Neural progenitor cell (in vitro differentiated cells): Measurements from ENCODE around the gene DHRS2. TPM values are rescaled to one million over a fixed set of nuclear protein-coding genes. Genes with fewer than 3 reads are reported as not detected.

Experiments
- DNase-seq: peaks from one replicate; pipeline ENCODE4 v3.0.0-alpha.2; 2016; ENCODE audit warnings: low spot score
- H2AFZ ChIP-seq: fragments of 200-600 bp; sonication (generic); replicated peaks from 2 replicates; pipeline ENCODE4 v1.6.1; 2016; ENCODE audit warnings: antibody characterized with exemption
- H3F3A ChIP-seq: fragments of 200-600 bp; sonication (generic); 2 replicates; pipeline ENCODE4 v1.6.1; 2016; ENCODE audit warnings: antibody characterized with exemption, low read depth
- H3K27ac ChIP-seq: fragments of 200-600 bp; sonication (generic); 2 replicates; pipeline ENCODE4 v1.5.1; 2016; ENCODE audit warnings: mild to moderate bottlenecking
- H3K27me3 ChIP-seq: fragments of 200-600 bp; sonication (generic); 2 replicates; pipeline ENCODE4 v1.6.1; 2016; ENCODE audit warnings: mild to moderate bottlenecking, moderate library complexity
- H3K36me3 ChIP-seq: fragments of 200-600 bp; sonication (generic); 2 replicates; pipeline ENCODE4 v1.5.1; 2016
- H3K4me1 ChIP-seq: fragments of 200-600 bp; sonication (generic); 2 replicates; pipeline ENCODE4 v1.6.1; 2016; ENCODE audit warnings: mixed run types
- H3K4me2 ChIP-seq: fragments of 200-600 bp; sonication (generic); 2 replicates; pipeline ENCODE4 v1.6.1; 2016
- H3K4me3 ChIP-seq: fragments of 200-600 bp; sonication (generic); 2 replicates; pipeline ENCODE4 v1.5.1; 2016
- H3K79me2 ChIP-seq: fragments of 200-600 bp; sonication (generic); 2 replicates; pipeline ENCODE4 v1.6.1; 2016; ENCODE audit warnings: low read depth
- H3K9ac ChIP-seq: fragments of 200-600 bp; sonication (generic); 2 replicates; pipeline ENCODE4 v1.6.1; 2016
- H3K9me3 ChIP-seq: fragments of 200-600 bp; sonication (generic); 2 replicates; pipeline ENCODE4 v1.5.1; 2016; ENCODE audit warnings: low read depth
- H4K20me1 ChIP-seq: fragments of 200-600 bp; sonication (generic); 2 replicates; pipeline ENCODE4 v1.6.1; 2016; ENCODE audit warnings: low read depth
- H3K27ac Mint-ChIP-seq: 3 replicates; pipeline ENCODE4 v1.8.0; 2021; ENCODE audit warnings: mixed read lengths
- H3K27me3 Mint-ChIP-seq: 2 replicates; pipeline ENCODE4 v1.8.0; 2022; ENCODE audit warnings: low read depth, mild to moderate bottlenecking, inconsistent platforms, moderate library complexity, mixed read lengths; ENCODE audit not compliant: insufficient read depth
- H3K36me3 Mint-ChIP-seq: 3 replicates; pipeline ENCODE4 v1.8.0; 2021; ENCODE audit warnings: mixed read lengths
- H3K4me1 Mint-ChIP-seq: 3 replicates; pipeline ENCODE4 v1.8.0; 2021; ENCODE audit warnings: mixed read lengths
- H3K4me3 Mint-ChIP-seq: 3 replicates; pipeline ENCODE4 v1.8.0; 2021; ENCODE audit warnings: mild to moderate bottlenecking, moderate library complexity, mixed read lengths
- H3K9me3 Mint-ChIP-seq: 3 replicates; pipeline ENCODE4 v1.8.0; 2020; ENCODE audit warnings: mixed read lengths
- EZH2 ChIP-seq: fragments of 200-600 bp; sonication (generic); IDR thresholded peaks from 2 replicates; pipeline ENCODE4 v1.6.1; 2017; ENCODE audit warnings: antibody characterized with exemption, mild to moderate bottlenecking, moderate library complexity
- EZH2phosphoT487 ChIP-seq: fragments of 200-600 bp; sonication (generic); IDR thresholded peaks from 2 replicates; pipeline ENCODE4 v1.6.1; 2017; ENCODE audit warnings: antibody characterized with exemption
- total RNA-seq: library from RNA; depleted of rRNA; stranded (reverse); fragments of >200 nt; gene quantifications from 2 replicates; pipeline ENCODE4 v1.2.3, GENCODE V29; 2015; ENCODE audit warnings: low replicate concordance
- TF ChIP-seq, protein P1 (sequence below): fragments of 200-600 bp; sonication (generic); IDR thresholded peaks from 2 replicates; pipeline ENCODE4 v1.5.1; 2017; ENCODE audit warnings: antibody characterized with exemption, mild to moderate bottlenecking

DHRS2 gene
- total RNA-seq, 1 donor from 2014 or later: 2.8 TPM

DNA sequence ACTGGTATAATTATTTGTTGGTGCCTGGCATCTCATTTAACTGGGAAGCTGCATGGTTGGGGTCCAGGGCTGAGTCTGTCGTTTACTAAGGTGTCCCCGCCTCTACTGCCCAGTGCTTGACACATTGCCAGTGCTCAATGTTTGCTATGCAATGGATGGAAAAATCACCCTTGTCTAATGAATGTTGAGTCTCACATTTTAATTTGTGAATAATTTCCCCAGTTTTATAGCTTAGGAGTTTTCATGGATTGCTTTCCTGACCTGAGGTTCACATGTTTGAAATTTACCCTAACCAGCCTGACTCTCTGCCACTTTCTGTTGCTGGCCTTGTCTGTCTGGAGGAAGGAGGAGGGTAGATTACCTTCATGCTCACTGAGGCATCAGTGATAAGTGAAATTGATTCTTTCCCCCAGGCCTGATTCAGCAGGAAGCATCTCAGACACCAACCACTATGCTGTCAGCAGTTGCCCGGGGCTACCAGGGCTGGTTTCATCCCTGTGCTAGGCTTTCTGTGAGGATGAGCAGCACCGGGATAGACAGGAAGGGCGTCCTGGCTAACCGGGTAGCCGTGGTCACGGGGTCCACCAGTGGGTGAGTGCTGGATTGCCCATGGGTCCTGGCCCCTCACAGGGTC lies 2.4 kb downstream of the DHRS2 start:
- Histone ChIP-seq H3K4me2 (no peak overlapping the region), H3F3A (no peaks in the 10 kb centered on the region), H3K4me1 (no peaks in the 10 kb centered on the region), H4K20me1 (no peaks in the 10 kb centered on the region), H3K36me3 (no peaks in the 10 kb centered on the region), H3K4me3 (no peak overlapping the region), H3K27me3 (no peaks in the 10 kb centered on the region), H3K9me3 (no peaks in the 10 kb centered on the region), H3K27ac (no peak overlapping the region), H2AFZ (no peak overlapping the region), H3K79me2 (no peaks in the 10 kb centered on the region), H3K9ac (no peak overlapping the region)
- Mint-ChIP-seq H3K27me3 (peaks cover 5% of the 10 kb centered on the region), H3K27ac (no peak overlapping the region), H3K4me1 (peaks cover under 1% of the 10 kb centered on the region), H3K9me3 (peaks cover 3% of the 10 kb centered on the region), H3K4me3 (no peak overlapping the region), H3K36me3 (no peaks in the 10 kb centered on the region)
- no peak for DNase-seq
- TF ChIP-seq EZH2 (no peak), EZH2phosphoT487 (no peak)
- TF ChIP-seq, protein P1, sequence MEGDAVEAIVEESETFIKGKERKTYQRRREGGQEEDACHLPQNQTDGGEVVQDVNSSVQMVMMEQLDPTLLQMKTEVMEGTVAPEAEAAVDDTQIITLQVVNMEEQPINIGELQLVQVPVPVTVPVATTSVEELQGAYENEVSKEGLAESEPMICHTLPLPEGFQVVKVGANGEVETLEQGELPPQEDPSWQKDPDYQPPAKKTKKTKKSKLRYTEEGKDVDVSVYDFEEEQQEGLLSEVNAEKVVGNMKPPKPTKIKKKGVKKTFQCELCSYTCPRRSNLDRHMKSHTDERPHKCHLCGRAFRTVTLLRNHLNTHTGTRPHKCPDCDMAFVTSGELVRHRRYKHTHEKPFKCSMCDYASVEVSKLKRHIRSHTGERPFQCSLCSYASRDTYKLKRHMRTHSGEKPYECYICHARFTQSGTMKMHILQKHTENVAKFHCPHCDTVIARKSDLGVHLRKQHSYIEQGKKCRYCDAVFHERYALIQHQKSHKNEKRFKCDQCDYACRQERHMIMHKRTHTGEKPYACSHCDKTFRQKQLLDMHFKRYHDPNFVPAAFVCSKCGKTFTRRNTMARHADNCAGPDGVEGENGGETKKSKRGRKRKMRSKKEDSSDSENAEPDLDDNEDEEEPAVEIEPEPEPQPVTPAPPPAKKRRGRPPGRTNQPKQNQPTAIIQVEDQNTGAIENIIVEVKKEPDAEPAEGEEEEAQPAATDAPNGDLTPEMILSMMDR: no peak

- no peak overlapping the region for H3K27ac ChIP-seq
- H3F3A ChIP-seq: no peaks in the 10 kb centered on the region
- no peak overlapping the region for H2AFZ ChIP-seq
- TF ChIP-seq EZH2phosphoT487 (no peak), EZH2 (no peak)
- TF ChIP-seq, protein P1: no peak
- no peaks in the 10 kb centered on the region for H3K27me3 ChIP-seq
- H3K79me2 ChIP-seq: no peaks in the 10 kb centered on the region
- Mint-ChIP-seq H3K4me1 (no peaks in the 10 kb centered on the region), H3K27me3 (peaks cover 3% of the 10 kb centered on the region), H3K27ac (no peak overlapping the region), H3K36me3 (no peaks in the 10 kb centered on the region), H3K4me3 (no peak overlapping the region), H3K9me3 (peaks cover 3% of the 10 kb centered on the region)
- H3K36me3 ChIP-seq: no peaks in the 10 kb centered on the region
- no peaks in the 10 kb centered on the region for H3K9me3 ChIP-seq
- H4K20me1 ChIP-seq: no peaks in the 10 kb centered on the region
- no peaks in the 10 kb centered on the region for H3K4me1 ChIP-seq
- H3K4me2 ChIP-seq: no peak overlapping the region
- H3K9ac ChIP-seq: no peak overlapping the region
- DNase-seq: no peak
- H3K4me3 ChIP-seq: no peak overlapping the region
Observed at GRCh38 chr14:23639048-23639890, 3.1 kb downstream of the DHRS2 start.

- Mint-ChIP-seq H3K9me3 (peaks cover 3% of the 10 kb centered on the region), H3K27ac (no peak overlapping the region)
Observed at GRCh38 chr14:23639891-23640523, 3.8 kb downstream of the DHRS2 start.

More at GRCh38 chr14:23639891-23640523, 3.8 kb downstream of the DHRS2 start:
- Mint-ChIP-seq H3K36me3 (no peaks in the 10 kb centered on the region), H3K4me3 (no peak overlapping the region), H3K27me3 (no peaks in the 10 kb centered on the region), H3K4me1 (no peaks in the 10 kb centered on the region)
- no peaks in the 10 kb centered on the region for H3K4me1 ChIP-seq
- no peak for DNase-seq
- H3K9me3 ChIP-seq: no peaks in the 10 kb centered on the region
- H3K79me2 ChIP-seq: no peaks in the 10 kb centered on the region
- no peaks in the 10 kb centered on the region for H3K27me3 ChIP-seq
- H3F3A ChIP-seq: no peaks in the 10 kb centered on the region
- no peak overlapping the region for H3K27ac ChIP-seq
- no peak overlapping the region for H2AFZ ChIP-seq
- H3K4me3 ChIP-seq: no peak overlapping the region
- no peaks in the 10 kb centered on the region for H4K20me1 ChIP-seq
- TF ChIP-seq, protein P1: no peak
- H3K36me3 ChIP-seq: no peaks in the 10 kb centered on the region
- no peak overlapping the region for H3K9ac ChIP-seq
- H3K4me2 ChIP-seq: no peak overlapping the region
